Spleen (tissue), 11 donors: ENCODE results near the gene GABBR2. TPM values are rescaled to one million over a fixed set of nuclear protein-coding genes. Genes with fewer than 3 reads are reported as not detected.

ENCODE experiments used
- DNase-seq: peaks from one replicate; pipeline ENCODE4 v3.0.0-alpha.2; 2020
- H3K27ac ChIP-seq, 8 donors: fragments of 200-600 bp; sonication (generic) in 7 of 8; 1 replicate in 4 of 8; 2 replicates in 4 of 8; pipeline versions ENCODE4 v1.5.0 to v1.8.0; 2016 to 2021; ENCODE audit warnings: inconsistent platforms in 4 of 8, mild to moderate bottlenecking in 4 of 8, moderate library complexity in 1 of 8
- H3K27me3 ChIP-seq, 7 donors: fragments of 200-600 bp; sonication (generic) in 6 of 7; replicated peaks in 1 of 7; 1 replicate in 4 of 7; 2 replicates in 3 of 7; pipeline versions ENCODE4 v1.5.0 to v1.8.0; 2016 to 2021; ENCODE audit warnings: inconsistent platforms in 3 of 7, mild to moderate bottlenecking in 1 of 7
- H3K36me3 ChIP-seq, 6 donors: fragments of 200-600 bp; sonication (generic) in 5 of 6; 1 replicate in 4 of 6; 2 replicates in 2 of 6; pipeline versions ENCODE4 v1.5.0 to v1.8.0; 2016 to 2021; ENCODE audit warnings: inconsistent platforms in 2 of 6
- H3K4me1 ChIP-seq, 6 donors: fragments of 200-600 bp; sonication (generic) in 5 of 6; 1 replicate in 3 of 6; 2 replicates in 3 of 6; pipeline versions ENCODE4 v1.5.0 to v1.8.0; 2016 to 2021; ENCODE audit warnings: inconsistent platforms in 3 of 6
- H3K4me3 ChIP-seq, 8 donors: fragments of 200-600 bp; sonication (generic) in 7 of 8; 1 replicate in 4 of 8; 2 replicates in 4 of 8; pipeline versions ENCODE4 v1.5.0 to v1.8.0; 2016 to 2021; ENCODE audit warnings: inconsistent platforms in 4 of 8, mild to moderate bottlenecking in 4 of 8, moderate library complexity in 2 of 8
- H3K9me3 ChIP-seq, 8 donors: fragments of 200-600 bp; sonication (generic) in 7 of 8; 1 replicate in 4 of 8; 2 replicates in 4 of 8; pipeline versions ENCODE4 v1.5.0 to v1.8.0; 2016 to 2021; ENCODE audit warnings: inconsistent platforms in 4 of 8
- CTCF ChIP-seq, 11 experiments: fragments of 200-600 bp in 7 of 11; fragments of 450-650 bp in 4 of 11; sonication (generic) in 4 of 11; IDR thresholded peaks in 8 of 11; conservative IDR thresholded peaks in 3 of 11; 1 replicate in 7 of 11; 2 replicates in 4 of 11; pipeline versions ENCODE4 v1.4.0 to v1.8.0; 2016 to 2021; ENCODE audit warnings: antibody characterized with exemption in 11 of 11, inconsistent platforms in 4 of 11, mild to moderate bottlenecking in 1 of 11
- POLR2A ChIP-seq, 3 donors: fragments of 450-650 bp; IDR thresholded peaks; one replicate each; pipeline ENCODE4 v1.5.1; 2017; ENCODE audit warnings: antibody characterized with exemption in 3 of 3, mild to moderate bottlenecking in 1 of 3
- POLR2AphosphoS5 ChIP-seq, 3 donors: sonication (generic); formaldehyde crosslinking; IDR thresholded peaks; one replicate each; pipeline ENCODE4 v1.5.1; 2017; ENCODE audit warnings: antibody characterized with exemption in 3 of 3
- WGBS, 5 donors: extraction: QIAGEN DNeasy Blood & Tissue Kit in 3 of 5; methylation state at CpG; one replicate each; pipeline versions ENCODE4 v1.1.5 to v1.1.7; 2013 to 2018; 5-methylcytosine and 5-hydroxymethylcytosine counted together
- intact Hi-C: fragments of 100-400 bp; cut with DNase I; formaldehyde crosslinking; loops from one replicate; pipeline ENCODE4 v1.15.0; 2023; ENCODE audit warnings: low total_unique reads
- polyA plus RNA-seq, 3 donors: library from polyadenylated mRNA; stranded (reverse); fragments of 200-250 nt; gene quantifications; one replicate each; pipeline ENCODE4 v1.2.1, GENCODE V29; 2013
- total RNA-seq, 7 donors: library from RNA; depleted of rRNA in 3 of 7; stranded (reverse); fragments of >200 nt in 3 of 7; fragmentation: NEBNext Ultra II Directional in 4 of 7; extraction: Animal tissue kit (Norgen Biotek cat#: 25700) in 4 of 7; gene quantifications; one replicate each; pipeline versions ENCODE4 v1.1.0 to v1.2.1, GENCODE V29; 2016 to 2021
- donor health status: healthy with polysubstance abuse.
- donor health status: DM: no; HTN: no; CAD: no; lungs with moderate emphysema.
- donor health status: DM: no; HTN: no; CAD: no.
- donor health status: Bipolar disorder and iron deficiency.
- donor health status: healthy.
- donor health status: DM: no; HTN: no; CAD: no.
- donor health status: DM: yes; HTN: yes; CAD: no.

GABBR2 gene
- total and polyA plus RNA-seq, 10 donors: 0.03 to 0.32 (median 0.07) TPM; not detected in 7

DNA sequence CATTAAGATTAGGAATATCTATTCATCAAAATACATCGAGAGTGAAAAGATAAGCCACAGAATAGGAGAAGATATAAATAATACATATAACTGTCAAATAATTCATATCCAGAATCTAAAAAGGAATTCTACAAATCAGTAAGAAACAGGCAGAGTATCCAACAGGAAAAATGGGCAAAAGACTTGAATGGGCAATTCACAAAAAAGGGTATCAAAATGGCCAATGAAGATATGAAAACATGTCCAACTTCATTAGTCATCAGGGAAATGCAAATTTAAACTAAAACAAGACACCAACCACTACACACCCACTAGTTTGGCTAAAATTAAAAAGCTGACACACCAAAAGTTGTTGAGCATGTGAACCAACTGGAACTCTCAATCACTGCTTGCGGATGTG is 246.4 kb downstream of the GABBR2 start:
- Histone ChIP-seq H3K9me3 (peaks cover 7 to 57% (median 49%) of the 10 kb centered on the region in 8 donors), H3K27ac (no peak overlapping the region), H3K27me3 (peaks cover 0 to 15% (median 0%) of the 10 kb centered on the region in 7 donors), H3K4me1 (no peaks in the 10 kb centered on the region), H3K36me3 (no peaks in the 10 kb centered on the region), H3K4me3 (no peak overlapping the region)
- no peak for DNase-seq
- no peak for TF ChIP-seq POLR2AphosphoS5 (IDR thresholded peaks at IDR 0.05)
- TF ChIP-seq CTCF (IDR thresholded peaks at IDR 0.05 in 8 of 11, conservative IDR thresholded peaks at IDR 0.05 in 3 of 11): no peak
- TF ChIP-seq POLR2A (IDR thresholded peaks at IDR 0.05): no peak
- intact Hi-C loops: no loop called here
- 91 to 98% (median 95%) methylated on average over 2 of the region's 2 CpGs for WGBS, 5 donors

DNA sequence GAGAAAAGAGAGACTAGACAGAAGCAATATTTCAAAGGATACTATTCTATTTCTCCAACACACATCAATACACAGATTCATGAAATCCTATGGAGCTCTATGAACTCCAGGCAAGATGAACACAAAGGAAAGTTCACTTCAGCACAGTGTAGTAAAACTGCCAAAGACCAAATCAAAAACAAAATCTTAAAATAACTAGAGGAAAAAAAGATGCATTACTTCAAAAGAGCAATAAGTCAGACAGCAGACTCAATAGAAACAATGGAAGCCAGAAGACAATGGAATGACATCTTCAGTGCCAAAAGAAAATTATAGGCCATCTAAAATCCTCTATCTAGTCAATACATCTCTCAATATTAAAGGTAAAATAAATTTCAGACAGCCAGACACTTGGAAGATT is 248.0 kb downstream of the GABBR2 start:
- H3K36me3 ChIP-seq: no peaks in the 10 kb centered on the region
- H3K4me3 ChIP-seq: no peak overlapping the region
- intact Hi-C loops: no loop called here
- H3K4me1 ChIP-seq: no peaks in the 10 kb centered on the region
- DNase-seq: no peak
- no peak overlapping the region for H3K27ac ChIP-seq
- peaks cover 7 to 57% (median 49%) of the 10 kb centered on the region in 8 donors for H3K9me3 ChIP-seq
- H3K27me3 ChIP-seq: peaks cover 0 to 27% (median 0%) of the 10 kb centered on the region in 7 donors
- TF ChIP-seq POLR2A (IDR thresholded peaks at IDR 0.05): no peak
- TF ChIP-seq CTCF (IDR thresholded peaks at IDR 0.05 in 8 of 11, conservative IDR thresholded peaks at IDR 0.05 in 3 of 11): no peak
- no peak for TF ChIP-seq POLR2AphosphoS5 (IDR thresholded peaks at IDR 0.05)

DNA sequence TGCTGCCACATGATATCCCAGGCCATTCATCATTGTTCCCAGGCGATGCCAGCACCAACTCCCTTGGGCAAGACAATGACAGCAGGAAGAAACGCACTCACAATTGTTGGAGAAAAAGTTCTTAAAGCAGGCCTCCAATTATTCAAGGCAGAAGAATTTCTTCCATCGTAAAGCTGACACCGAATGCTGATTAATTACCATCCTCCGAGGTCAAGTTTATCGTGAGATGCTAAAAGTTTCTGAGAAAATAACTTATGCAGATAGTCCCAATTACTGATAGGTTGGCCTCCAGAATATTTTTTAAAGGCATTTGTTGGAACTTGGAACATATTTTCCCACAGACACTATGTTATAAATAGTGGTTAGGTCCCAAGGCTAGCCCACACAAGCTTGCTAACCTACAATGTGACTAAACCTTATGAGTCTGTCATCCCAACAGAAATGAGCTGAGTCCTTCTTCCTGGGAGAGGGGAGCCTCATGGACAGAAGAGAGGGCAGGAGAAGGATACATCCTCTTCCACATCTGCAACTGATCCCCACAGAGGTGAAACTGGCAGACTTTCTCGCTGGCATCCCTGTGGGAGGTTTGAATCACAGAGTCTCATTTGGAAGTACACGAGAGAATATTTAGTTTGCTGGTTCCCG is 250.9 kb downstream of the GABBR2 start:
- no peak for TF ChIP-seq POLR2A (IDR thresholded peaks at IDR 0.05)
- no peak for TF ChIP-seq POLR2AphosphoS5 (IDR thresholded peaks at IDR 0.05)
- TF ChIP-seq CTCF (IDR thresholded peaks at IDR 0.05 in 8 of 11, conservative IDR thresholded peaks at IDR 0.05 in 3 of 11): no peak
- DNase-seq: no peak
- Histone ChIP-seq H3K27me3 (peaks cover 0 to 37% (median 0%) of the 10 kb centered on the region in 7 donors), H3K36me3 (no peaks in the 10 kb centered on the region), H3K27ac (no peak overlapping the region), H3K4me1 (no peaks in the 10 kb centered on the region), H3K4me3 (no peak overlapping the region), H3K9me3 (peaks cover 7 to 43% (median 41%) of the 10 kb centered on the region in 8 donors)
- 69 to 80% (median 72%) methylated on average over 9 of the region's 9 CpGs for WGBS, 5 donors
- intact Hi-C loops: no loop called here

DNA sequence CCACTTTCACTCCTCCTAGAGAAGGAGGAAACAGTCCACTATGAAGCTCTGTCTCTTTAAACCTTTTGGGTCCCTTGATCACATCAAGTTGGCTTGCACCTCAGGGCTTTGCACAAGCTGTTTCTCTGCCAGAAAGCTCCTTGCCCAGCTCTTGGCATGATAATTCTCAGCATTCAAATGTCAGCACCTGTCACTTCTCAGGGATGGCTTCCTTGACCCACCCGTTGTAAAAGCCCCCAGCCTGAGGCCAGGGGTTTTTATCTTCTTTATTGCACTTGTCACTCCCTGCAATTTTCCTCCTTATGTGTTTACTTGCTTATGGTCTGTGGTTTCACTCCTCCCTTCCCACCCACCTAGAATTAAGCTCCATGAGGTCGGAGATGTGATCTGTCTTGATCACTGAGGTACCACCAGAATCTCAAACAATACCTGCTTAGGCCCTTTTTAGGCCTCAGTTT is 252.6 kb downstream of the GABBR2 start:
- TF ChIP-seq CTCF (IDR thresholded peaks at IDR 0.05 in 8 of 11, conservative IDR thresholded peaks at IDR 0.05 in 3 of 11) (no peak), POLR2A (IDR thresholded peaks at IDR 0.05) (no peak), POLR2AphosphoS5 (IDR thresholded peaks at IDR 0.05) (no peak)
- Histone ChIP-seq H3K27me3 (peaks cover 0 to 46% (median 0%) of the 10 kb centered on the region in 7 donors), H3K27ac (no peak overlapping the region), H3K4me1 (no peaks in the 10 kb centered on the region), H3K36me3 (no peaks in the 10 kb centered on the region), H3K9me3 (peaks cover 7 to 26% (median 24%) of the 10 kb centered on the region in 8 donors), H3K4me3 (no peak overlapping the region)
- intact Hi-C loops: no loop called here
- WGBS, 5 donors: 26 to 46% (median 43%) methylated on average over 2 of the region's 2 CpGs
- DNase-seq: no peak
